Ovary (tissue), 3 donors: ENCODE data around the gene PASD1.

Experiments used
- POLR2A ChIP-seq: fragments of 450-650 bp; IDR thresholded peaks from one replicate; pipeline ENCODE4 v1.6.1; 2017; ENCODE audit warnings: antibody characterized with exemption, mild to moderate bottlenecking, moderate library complexity
- TF ChIP-seq, protein P1 (sequence below), 3 donors: fragments of 450-650 bp in 2 of 3; fragments of 200-600 bp in 1 of 3; IDR thresholded peaks; one replicate each; pipeline versions ENCODE4 v1.5.1 to v1.8.0; 2016 to 2022; ENCODE audit warnings: antibody characterized with exemption in 3 of 3, mild to moderate bottlenecking in 1 of 3
- donor health status: DM: no; HTN: no; CAD: no.

DNA sequence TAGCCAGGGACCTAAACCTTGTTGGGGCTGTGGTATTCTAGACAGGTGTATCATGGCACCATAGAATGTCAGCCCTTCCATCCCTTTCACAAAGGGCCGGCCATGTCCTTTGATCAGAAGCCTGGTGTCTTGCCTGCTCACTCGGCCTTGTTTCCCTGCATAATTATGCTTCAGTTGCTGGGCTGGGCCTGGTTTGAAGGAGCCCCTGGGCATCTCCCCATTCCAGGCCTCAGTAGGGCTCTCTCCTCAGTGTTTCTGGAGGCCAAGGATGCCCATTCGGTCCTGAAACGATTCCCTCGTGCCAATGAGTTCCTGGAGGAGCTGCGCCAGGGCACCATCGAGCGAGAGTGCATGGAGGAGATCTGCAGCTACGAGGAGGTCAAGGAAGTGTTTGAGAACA lies 136.3 kb downstream of the PASD1 start:
- no peak for TF ChIP-seq POLR2A
- TF ChIP-seq, protein P1, sequence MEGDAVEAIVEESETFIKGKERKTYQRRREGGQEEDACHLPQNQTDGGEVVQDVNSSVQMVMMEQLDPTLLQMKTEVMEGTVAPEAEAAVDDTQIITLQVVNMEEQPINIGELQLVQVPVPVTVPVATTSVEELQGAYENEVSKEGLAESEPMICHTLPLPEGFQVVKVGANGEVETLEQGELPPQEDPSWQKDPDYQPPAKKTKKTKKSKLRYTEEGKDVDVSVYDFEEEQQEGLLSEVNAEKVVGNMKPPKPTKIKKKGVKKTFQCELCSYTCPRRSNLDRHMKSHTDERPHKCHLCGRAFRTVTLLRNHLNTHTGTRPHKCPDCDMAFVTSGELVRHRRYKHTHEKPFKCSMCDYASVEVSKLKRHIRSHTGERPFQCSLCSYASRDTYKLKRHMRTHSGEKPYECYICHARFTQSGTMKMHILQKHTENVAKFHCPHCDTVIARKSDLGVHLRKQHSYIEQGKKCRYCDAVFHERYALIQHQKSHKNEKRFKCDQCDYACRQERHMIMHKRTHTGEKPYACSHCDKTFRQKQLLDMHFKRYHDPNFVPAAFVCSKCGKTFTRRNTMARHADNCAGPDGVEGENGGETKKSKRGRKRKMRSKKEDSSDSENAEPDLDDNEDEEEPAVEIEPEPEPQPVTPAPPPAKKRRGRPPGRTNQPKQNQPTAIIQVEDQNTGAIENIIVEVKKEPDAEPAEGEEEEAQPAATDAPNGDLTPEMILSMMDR (IDR thresholded peaks at IDR 0.05): no peak
